ENCODE data around the gene CELA1. TPM values are rescaled to one million over a fixed set of nuclear protein-coding genes. Genes with fewer than 3 reads are reported as not detected.

Gene CELA1
- total and polyA plus RNA-seq, 10 of the 15 experiments (the other 5 are each of a cell fraction or from before 2014, with no cell fraction given): not detected

- FAIRE-seq: peak; percentile 91
- POLR2A ChIA-PET: interaction anchor here (0.7 to 1.5 kb wide), 7 partner anchors 19 to 576 kb away, joined by 3 to 7 read pairs (median 5); partner anchors contain the start of gene LETMD1
- intact Hi-C loops (cut with micrococcal nuclease; ENCODE audit: unreplicated experiment) (loop anchor here (1.0 to 2.0 kb wide), 4 partner anchors 72 to 516 kb away; no protein-coding TSS in a partner anchor), in situ Hi-C loops (cut with MboI) (loop anchor here (5.0 kb wide), 2 partner anchors 74 to 294 kb away; partner anchors contain the start of gene LETMD1)
- Histone ChIP-seq H3K4me2 (ENCODE audit: control insufficient read depth, insufficient read depth) (peak overlapping the region; percentile 21; the same call in 1 of the 2 replicates), H3K36me3 (ENCODE audit: control insufficient read depth in 2 of 2, insufficient read depth in 2 of 2, low read length in 1 of 2) (no peaks in the 10 kb centered on the region), H3K79me2 (ENCODE audit: control insufficient read depth, insufficient read depth, low read length) (no peaks in the 10 kb centered on the region), H3K27me3 (replicated peaks in 1 of 2; ENCODE audit: control insufficient read depth in 2 of 2, insufficient read depth in 2 of 2, low read length in 1 of 2) (no peaks in the 10 kb centered on the region), H3K4me1 (ENCODE audit: control insufficient read depth, insufficient read depth, low read length) (peaks cover 20% of the 10 kb centered on the region), H4K20me1 (ENCODE audit: control insufficient read depth, insufficient read depth) (no peaks in the 10 kb centered on the region), H3K4me3 (no peak overlapping the region), H3K9ac (ENCODE audit: control insufficient read depth, insufficient read depth, low read length) (no peak overlapping the region), H3K27ac (ENCODE audit: control insufficient read depth, insufficient read depth) (no peak overlapping the region), H3K9me3 (replicated peaks; ENCODE audit: control insufficient read depth, insufficient read depth, low read length) (no peaks in the 10 kb centered on the region), H2AFZ (ENCODE audit: control insufficient read depth, low read depth, low read length) (peak overlapping the region; percentile 49)
- DNase-seq (ENCODE audit: low read depth, low spot score): peak; percentile 65
- WGBS (ENCODE audit: insufficient coverage, insufficient replicate concordance, low lambda C conversion rate, missing lambda C conversion rate): 29% methylated on average over 9 of the region's 9 CpGs
- SMC1A ChIA-PET (ENCODE audit: uncharacterized antibody, unreplicated experiment): interaction anchor here (0.5 to 4.4 kb wide), 63 partner anchors 9 to 835 kb away, joined by 3 to 67 read pairs (median 4); partner anchors contain the start of genes BIN2, CSRNP2, DAZAP2 and LETMD1
- ATAC-seq: peak; percentile 89
- BruUV-seq (replicated peaks): no TSS peak
- CTCF ChIA-PET: interaction anchor here (0.6 to 6.5 kb wide), 85 partner anchors 9 to 1262 kb away, joined by 3 to 93 read pairs (median 5); partner anchors contain the start of genes BIN2, CSRNP2, DAZAP2 and DIP2B
- RAD21 ChIA-PET (ENCODE audit: unreplicated experiment): interaction anchor here (0.6 to 3.9 kb wide), 39 partner anchors 9 to 577 kb away, joined by 3 to 49 read pairs (median 5); partner anchors contain the start of genes ATF1, BIN2, DAZAP2 and LETMD1
- TF ChIP-seq LARP7 (IDR thresholded peaks at IDR 0.05): 0 out of 2 replicates have a peak, but pooled peaks have one; percentile 14
- TF ChIP-seq, protein P1, sequence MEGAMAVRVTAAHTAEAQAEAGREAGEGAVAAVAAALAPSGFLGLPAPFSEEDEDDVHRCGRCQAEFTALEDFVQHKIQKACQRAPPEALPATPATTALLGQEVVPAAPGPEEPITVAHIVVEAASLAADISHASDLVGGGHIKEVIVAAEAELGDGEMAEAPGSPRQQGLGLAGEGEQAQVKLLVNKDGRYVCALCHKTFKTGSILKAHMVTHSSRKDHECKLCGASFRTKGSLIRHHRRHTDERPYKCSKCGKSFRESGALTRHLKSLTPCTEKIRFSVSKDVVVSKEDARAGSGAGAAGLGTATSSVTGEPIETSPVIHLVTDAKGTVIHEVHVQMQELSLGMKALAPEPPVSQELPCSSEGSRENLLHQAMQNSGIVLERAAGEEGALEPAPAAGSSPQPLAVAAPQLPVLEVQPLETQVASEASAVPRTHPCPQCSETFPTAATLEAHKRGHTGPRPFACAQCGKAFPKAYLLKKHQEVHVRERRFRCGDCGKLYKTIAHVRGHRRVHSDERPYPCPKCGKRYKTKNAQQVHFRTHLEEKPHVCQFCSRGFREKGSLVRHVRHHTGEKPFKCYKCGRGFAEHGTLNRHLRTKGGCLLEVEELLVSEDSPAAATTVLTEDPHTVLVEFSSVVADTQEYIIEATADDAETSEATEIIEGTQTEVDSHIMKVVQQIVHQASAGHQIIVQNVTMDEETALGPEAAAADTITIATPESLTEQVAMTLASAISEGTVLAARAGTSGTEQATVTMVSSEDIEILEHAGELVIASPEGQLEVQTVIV (IDR thresholded peaks at IDR 0.05; ENCODE audit: borderline replicate concordance, partially characterized antibody): no peak
- TF ChIP-seq SP1 (IDR thresholded peaks at IDR 0.05; ENCODE audit: low read depth, low read length): no peak
- TF ChIP-seq SMC3 (IDR thresholded peaks at IDR 0.05; ENCODE audit: borderline replicate concordance, low read length): peak; percentile 96
- TF ChIP-seq BCLAF1 (IDR thresholded peaks at IDR 0.05): no peak
- no peak for TF ChIP-seq POLR2AphosphoS2 (IDR thresholded peaks at IDR 0.05; ENCODE audit: low read depth, low read length)
- no peak for TF ChIP-seq MTA3 (IDR thresholded peaks at IDR 0.05; ENCODE audit: borderline replicate concordance, low read length)
- no peak for TF ChIP-seq MYB (IDR thresholded peaks at IDR 0.05; ENCODE audit: borderline replicate concordance, low read depth, low read length)
- TF ChIP-seq BCL3 (IDR thresholded peaks at IDR 0.05; ENCODE audit: borderline replicate concordance, insufficient read depth, low read depth, low read length, poor library complexity, severe bottlenecking): no peak
- TF ChIP-seq, protein P2, sequence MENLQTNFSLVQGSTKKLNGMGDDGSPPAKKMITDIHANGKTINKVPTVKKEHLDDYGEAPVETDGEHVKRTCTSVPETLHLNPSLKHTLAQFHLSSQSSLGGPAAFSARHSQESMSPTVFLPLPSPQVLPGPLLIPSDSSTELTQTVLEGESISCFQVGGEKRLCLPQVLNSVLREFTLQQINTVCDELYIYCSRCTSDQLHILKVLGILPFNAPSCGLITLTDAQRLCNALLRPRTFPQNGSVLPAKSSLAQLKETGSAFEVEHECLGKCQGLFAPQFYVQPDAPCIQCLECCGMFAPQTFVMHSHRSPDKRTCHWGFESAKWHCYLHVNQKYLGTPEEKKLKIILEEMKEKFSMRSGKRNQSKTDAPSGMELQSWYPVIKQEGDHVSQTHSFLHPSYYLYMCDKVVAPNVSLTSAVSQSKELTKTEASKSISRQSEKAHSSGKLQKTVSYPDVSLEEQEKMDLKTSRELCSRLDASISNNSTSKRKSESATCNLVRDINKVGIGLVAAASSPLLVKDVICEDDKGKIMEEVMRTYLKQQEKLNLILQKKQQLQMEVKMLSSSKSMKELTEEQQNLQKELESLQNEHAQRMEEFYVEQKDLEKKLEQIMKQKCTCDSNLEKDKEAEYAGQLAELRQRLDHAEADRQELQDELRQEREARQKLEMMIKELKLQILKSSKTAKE (IDR thresholded peaks at IDR 0.05; ENCODE audit: low read depth, poor library complexity, severe bottlenecking): peak; percentile 40
- TF ChIP-seq CREM (IDR thresholded peaks at IDR 0.05; ENCODE audit: low read depth): no peak
- TF ChIP-seq ESRRA (IDR thresholded peaks at IDR 0.05; ENCODE audit: low read length): no peak
These were observed 5.0 kb downstream of the CELA1 start for GRCh38 chr12:51341251-51342007.
